Measurements from ENCODE around the gene PKP4.

PKP4 gene

GRCh38 chr2:158664987-158665386 is 208.2 kb downstream of the PKP4 start:
- Histone ChIP-seq H3K79me2 (ENCODE audit: insufficient read depth, low read depth) (no peaks in the 10 kb centered on the region), H3K4me2 (no peak overlapping the region), H3K4me3 (IDR thresholded peaks at IDR 0.05; ENCODE audit: insufficient read depth, low read depth, low read length) (no peak overlapping the region)

GRCh38 chr2:158665536-158666302 is 209.0 kb downstream of the PKP4 start:
- no peak overlapping the region for H3K27ac ChIP-seq
- no peak overlapping the region for H3K9ac ChIP-seq
- no peak overlapping the region for H2AFZ ChIP-seq (ENCODE audit: low read depth)
- no peak overlapping the region for H3K4me2 ChIP-seq
- no peaks in the 10 kb centered on the region for H3K27me3 ChIP-seq (ENCODE audit: insufficient read depth, low read depth)
- no peaks in the 10 kb centered on the region for H4K20me1 ChIP-seq (ENCODE audit: insufficient read depth)
- no peak for TF ChIP-seq CTCF (conservative IDR thresholded peaks at IDR 0.05; ENCODE audit: low read depth, low read length)
- no peak overlapping the region for H3K4me3 ChIP-seq (IDR thresholded peaks at IDR 0.05; ENCODE audit: insufficient read depth, low read depth, low read length)
- peaks cover 15% of the 10 kb centered on the region for H3K4me1 ChIP-seq (ENCODE audit: low read depth, poor library complexity, severe bottlenecking)
- no peaks in the 10 kb centered on the region for H3K79me2 ChIP-seq (ENCODE audit: insufficient read depth, low read depth)
- H3K36me3 ChIP-seq (ENCODE audit: insufficient read depth): no peaks in the 10 kb centered on the region; the same call in 1 of the 2 replicates

More at GRCh38 chr2:158664987-158665386, 208.2 kb downstream of the PKP4 start:
- Histone ChIP-seq H3K36me3 (ENCODE audit: insufficient read depth) (no peaks in the 10 kb centered on the region; the same call in 1 of the 2 replicates), H3K4me1 (ENCODE audit: low read depth, poor library complexity, severe bottlenecking) (peaks cover 15% of the 10 kb centered on the region), H3K27me3 (ENCODE audit: insufficient read depth, low read depth) (no peaks in the 10 kb centered on the region), H2AFZ (ENCODE audit: low read depth) (no peak overlapping the region), H4K20me1 (ENCODE audit: insufficient read depth) (no peaks in the 10 kb centered on the region), H3K9ac (no peak overlapping the region), H3K27ac (no peak overlapping the region)
- TF ChIP-seq CTCF (conservative IDR thresholded peaks at IDR 0.05; ENCODE audit: low read depth, low read length): no peak

DNA sequence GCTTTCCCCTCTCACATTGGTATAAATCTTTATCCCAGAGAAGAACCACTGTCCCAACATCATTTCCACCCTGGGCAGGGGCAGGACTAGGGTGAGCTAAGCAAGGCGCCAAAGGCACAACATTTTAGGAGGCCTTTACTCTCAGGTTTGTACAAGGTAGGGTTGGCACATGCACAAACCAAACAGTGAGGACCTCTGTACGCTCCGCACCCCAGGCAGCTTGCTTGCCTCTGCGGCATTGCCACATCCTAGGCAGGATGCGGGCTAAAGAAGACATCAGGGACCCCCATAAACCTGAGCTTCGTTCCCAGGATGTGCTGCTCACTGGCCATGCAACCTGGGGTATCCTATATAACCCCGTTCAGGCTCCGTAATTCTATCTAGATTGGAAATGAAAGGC is 210.2 kb downstream of the PKP4 start:
- Histone ChIP-seq H3K4me3 (IDR thresholded peaks at IDR 0.05; ENCODE audit: insufficient read depth, low read depth, low read length) (no peak overlapping the region), H3K36me3 (ENCODE audit: insufficient read depth) (no peaks in the 10 kb centered on the region; the same call in 1 of the 2 replicates), H3K27ac (no peak overlapping the region), H4K20me1 (ENCODE audit: insufficient read depth) (no peaks in the 10 kb centered on the region), H3K27me3 (ENCODE audit: insufficient read depth, low read depth) (no peaks in the 10 kb centered on the region), H2AFZ (ENCODE audit: low read depth) (no peak overlapping the region), H3K9ac (no peak overlapping the region), H3K4me2 (no peak overlapping the region), H3K79me2 (ENCODE audit: insufficient read depth, low read depth) (no peaks in the 10 kb centered on the region), H3K4me1 (ENCODE audit: low read depth, poor library complexity, severe bottlenecking) (peaks cover 15% of the 10 kb centered on the region)
- TF ChIP-seq CTCF (conservative IDR thresholded peaks at IDR 0.05; ENCODE audit: low read depth, low read length): no peak

DNA sequence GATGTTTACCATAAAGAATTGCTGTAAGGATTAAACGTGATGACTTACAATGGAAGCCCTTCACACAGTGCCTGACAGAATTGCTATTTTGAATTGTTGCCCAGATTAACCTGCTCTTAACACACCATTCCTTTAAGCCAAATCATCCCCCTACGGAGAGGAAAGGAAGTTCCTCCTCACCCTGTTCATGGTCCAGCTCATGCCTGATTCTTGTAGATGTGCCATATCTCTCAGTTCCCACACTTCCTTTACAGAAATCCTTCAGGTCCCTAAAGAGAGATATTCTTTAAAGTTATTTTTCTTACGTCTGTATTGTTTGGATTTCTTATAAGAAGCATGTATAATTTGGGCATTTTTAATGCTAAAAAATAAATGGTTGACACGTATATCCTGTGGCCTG is 210.8 kb downstream of the PKP4 start:
- H4K20me1 ChIP-seq (ENCODE audit: insufficient read depth): no peaks in the 10 kb centered on the region
- H3K4me3 ChIP-seq (IDR thresholded peaks at IDR 0.05; ENCODE audit: insufficient read depth, low read depth, low read length): no peak overlapping the region
- TF ChIP-seq CTCF (conservative IDR thresholded peaks at IDR 0.05; ENCODE audit: low read depth, low read length): no peak
- H3K4me1 ChIP-seq (ENCODE audit: low read depth, poor library complexity, severe bottlenecking): peaks cover 15% of the 10 kb centered on the region
- no peaks in the 10 kb centered on the region for H3K27me3 ChIP-seq (ENCODE audit: insufficient read depth, low read depth)
- H3K36me3 ChIP-seq (ENCODE audit: insufficient read depth): no peaks in the 10 kb centered on the region; the same call in 1 of the 2 replicates
- no peaks in the 10 kb centered on the region for H3K79me2 ChIP-seq (ENCODE audit: insufficient read depth, low read depth)
- H3K4me2 ChIP-seq: no peak overlapping the region
- H2AFZ ChIP-seq (ENCODE audit: low read depth): no peak overlapping the region
- no peak overlapping the region for H3K9ac ChIP-seq
- no peak overlapping the region for H3K27ac ChIP-seq
